Measurements from ENCODE around the gene MEF2A.
A peak's percentile ranks its signal among the peaks of the same experiment; 100 is the strongest.
"Not testable (repeated sequence)": the region's sequence is repeated elsewhere in the genome, so short reads cannot be mapped to it uniquely, and the experiment has no call there.

Gene MEF2A

DNA sequence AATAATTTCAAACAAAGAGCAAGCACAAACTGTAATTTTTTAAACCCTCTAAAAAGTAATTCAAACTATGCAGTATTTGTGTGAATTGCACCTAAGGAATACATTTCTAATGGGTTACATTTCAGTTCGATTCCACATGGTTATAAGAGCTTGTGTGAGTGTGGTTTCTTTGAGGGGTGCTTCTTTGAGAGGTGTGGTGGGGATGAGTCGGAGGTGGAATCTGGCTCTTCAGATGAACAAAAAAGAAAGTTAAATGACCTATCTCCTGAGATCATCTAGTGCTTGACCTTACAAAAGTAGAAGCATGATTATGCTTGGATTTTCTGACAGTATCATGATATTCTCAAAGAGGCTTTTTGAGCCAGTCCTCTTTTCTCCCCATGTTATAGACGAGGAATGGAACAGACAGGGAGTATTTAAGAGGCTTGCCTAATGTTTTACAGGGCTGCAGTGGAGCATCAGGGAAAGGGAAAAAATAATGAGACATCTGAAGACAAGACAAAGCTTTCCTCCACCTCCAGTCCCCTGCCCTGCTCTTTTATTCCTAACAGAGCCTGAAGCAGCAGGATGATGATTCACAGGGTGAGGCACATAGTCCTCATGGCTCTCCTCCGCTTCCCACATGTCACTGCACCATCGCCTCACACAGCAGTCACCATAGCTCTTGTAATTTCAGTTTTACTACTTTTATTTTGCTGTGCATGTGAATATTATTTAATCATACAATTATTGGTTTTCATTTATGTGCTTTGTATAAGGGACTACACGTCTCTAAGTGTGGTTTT lies 85.4 kb downstream of the MEF2A start:
- no peak for DNase-seq (ENCODE audit: low spot score)

GRCh38 chr15:99656205-99656604 lies 90.4 kb downstream of the MEF2A start:
- DNase-seq (ENCODE audit: low spot score), result no peak

DNA sequence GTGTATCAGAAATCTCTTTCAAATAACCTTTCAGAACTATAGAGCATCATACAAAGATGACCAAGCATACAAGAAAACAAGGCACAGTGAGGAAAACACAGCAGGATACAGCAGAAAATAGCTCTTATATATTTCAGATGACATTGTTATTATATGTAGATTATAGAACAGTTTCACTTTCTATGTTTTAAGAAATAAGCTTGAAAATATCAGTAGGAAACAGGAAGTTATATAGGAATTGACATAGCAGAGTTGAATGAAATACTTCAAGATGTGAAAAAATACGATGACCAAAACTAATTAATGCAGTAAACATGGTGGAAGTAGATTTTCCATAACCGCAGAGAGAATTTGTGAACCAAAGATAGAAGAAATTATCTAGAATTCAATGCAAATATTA lies 92.2 kb downstream of the MEF2A start:
- no peak for DNase-seq (ENCODE audit: low spot score)

GRCh38 chr15:99662903-99663302 lies 97.1 kb downstream of the MEF2A start:
- no peak for DNase-seq (ENCODE audit: low spot score)

DNA sequence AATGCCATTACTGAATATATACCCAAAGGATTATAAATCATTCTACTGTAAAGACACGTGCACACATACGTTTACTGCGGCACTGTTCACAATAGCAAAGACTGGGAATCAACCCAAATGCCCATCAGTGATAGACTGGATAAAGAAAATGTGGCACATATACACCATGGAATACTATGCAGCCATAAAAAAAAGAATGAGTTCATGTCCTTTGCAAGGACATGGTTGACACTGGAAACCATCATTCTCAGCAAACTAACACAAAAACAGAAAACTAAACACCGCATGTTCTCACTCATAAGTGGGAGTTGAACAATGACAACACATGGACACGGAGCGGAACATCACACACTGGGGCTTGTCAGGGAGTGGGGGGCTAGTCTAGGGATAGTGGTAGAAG lies 100.3 kb downstream of the MEF2A start:
- DNase-seq (ENCODE audit: low spot score), result not testable (repeated sequence)

DNA sequence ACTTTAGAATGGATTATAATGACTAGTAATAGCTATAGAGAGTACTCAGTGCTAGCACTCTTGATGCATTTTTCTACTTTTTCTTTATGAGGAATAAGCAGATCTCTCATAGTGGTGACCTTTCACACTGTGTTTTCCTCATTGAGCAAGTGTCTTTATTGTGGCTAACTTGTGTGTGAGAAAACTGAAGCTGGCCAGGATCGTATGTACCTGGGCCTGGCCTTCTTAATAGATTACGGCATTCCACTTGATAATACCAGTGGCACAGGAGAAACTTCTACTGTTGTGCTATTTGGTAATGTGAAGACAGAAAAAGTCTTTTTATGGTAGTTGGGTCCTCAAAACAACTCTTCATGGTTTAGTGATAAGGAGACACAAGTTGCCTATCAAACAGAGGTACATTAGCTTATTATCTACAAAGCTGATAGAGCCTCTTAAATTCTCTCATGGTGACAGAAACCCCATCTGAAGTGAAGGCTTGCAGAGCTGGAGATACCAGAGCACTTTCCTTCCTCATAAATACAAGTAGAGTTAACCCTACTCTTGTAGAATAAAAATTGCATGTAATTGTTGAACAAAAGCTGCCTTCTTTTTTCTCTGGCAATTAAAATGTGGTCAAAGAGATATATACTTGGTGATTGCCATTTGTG lies 102.9 kb downstream of the MEF2A start:
- DNase-seq (ENCODE audit: low spot score), result no peak

DNA sequence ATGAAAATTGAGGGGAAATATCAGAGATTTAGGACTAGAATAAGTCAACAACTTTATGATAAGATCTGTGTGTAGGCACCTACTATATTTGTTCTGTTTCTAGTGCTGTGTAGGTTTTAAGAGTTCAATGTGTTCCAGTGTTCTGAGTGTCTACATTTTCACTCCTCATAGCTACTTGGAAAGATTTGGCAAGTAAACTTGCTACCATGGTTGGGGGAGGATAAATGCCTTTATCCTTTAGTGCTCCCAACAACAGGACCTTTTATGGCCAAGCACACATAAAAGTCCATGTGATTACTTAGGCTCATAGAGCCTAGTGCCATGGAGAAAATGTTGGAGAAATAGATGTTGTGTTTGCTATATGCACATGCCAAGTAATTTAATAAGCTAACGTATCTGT lies 103.5 kb downstream of the MEF2A start:
- no peak for DNase-seq (ENCODE audit: low spot score)

GRCh38 chr15:99671926-99672635 lies 106.3 kb downstream of the MEF2A start:
- DNase-seq (ENCODE audit: low spot score), result no peak

GRCh38 chr15:99673111-99673510 lies 107.3 kb downstream of the MEF2A start:
- no peak for DNase-seq (ENCODE audit: low spot score)

DNA sequence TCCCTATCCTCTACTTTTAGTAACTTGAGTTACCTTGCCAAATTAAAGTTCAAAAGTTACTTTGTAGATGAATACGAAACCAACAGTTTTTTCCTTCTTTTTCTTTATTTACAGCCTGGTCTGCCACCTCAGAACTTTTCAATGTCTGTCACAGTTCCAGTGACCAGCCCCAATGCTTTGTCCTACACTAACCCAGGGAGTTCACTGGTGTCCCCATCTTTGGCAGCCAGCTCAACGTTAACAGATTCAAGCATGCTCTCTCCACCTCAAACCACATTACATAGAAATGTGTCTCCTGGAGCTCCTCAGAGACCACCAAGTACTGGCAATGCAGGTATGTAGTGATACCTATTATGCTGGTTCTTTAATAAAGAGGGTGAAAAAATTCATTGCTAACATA lies 108.5 kb downstream of the MEF2A start:
- no peak for DNase-seq (ENCODE audit: low spot score)

GRCh38 chr15:99677540-99678134 lies 111.9 kb downstream of the MEF2A start:
- DNase-seq (ENCODE audit: low spot score), result no peak

DNA sequence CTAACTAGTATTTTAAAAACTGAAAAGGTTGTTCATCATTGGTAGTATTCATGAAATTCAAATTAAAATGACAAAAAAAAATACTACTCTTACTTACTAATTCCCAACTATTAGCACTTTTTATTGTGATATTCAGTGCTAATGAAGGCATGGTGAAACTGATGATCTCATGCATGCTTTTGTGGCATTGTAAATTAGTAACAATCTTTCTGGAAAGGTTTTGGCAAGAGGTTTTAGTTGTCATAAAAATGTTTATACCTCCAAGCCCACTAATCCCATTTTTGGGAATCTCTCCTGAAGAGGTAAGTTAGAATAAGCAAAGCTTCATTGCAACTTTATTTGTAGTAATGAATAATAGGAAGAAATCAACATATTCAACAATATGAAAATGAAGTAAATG lies 114.5 kb downstream of the MEF2A start:
- DNase-seq (ENCODE audit: low spot score), result no peak

- DNase-seq (ENCODE audit: low spot score), result no peak
Measured at GRCh38 chr15:99681990-99682389, 116.2 kb downstream of the MEF2A start.

GRCh38 chr15:99682455-99682854 lies 116.7 kb downstream of the MEF2A start:
- DNase-seq (ENCODE audit: low spot score), result peak; percentile 74

DNA sequence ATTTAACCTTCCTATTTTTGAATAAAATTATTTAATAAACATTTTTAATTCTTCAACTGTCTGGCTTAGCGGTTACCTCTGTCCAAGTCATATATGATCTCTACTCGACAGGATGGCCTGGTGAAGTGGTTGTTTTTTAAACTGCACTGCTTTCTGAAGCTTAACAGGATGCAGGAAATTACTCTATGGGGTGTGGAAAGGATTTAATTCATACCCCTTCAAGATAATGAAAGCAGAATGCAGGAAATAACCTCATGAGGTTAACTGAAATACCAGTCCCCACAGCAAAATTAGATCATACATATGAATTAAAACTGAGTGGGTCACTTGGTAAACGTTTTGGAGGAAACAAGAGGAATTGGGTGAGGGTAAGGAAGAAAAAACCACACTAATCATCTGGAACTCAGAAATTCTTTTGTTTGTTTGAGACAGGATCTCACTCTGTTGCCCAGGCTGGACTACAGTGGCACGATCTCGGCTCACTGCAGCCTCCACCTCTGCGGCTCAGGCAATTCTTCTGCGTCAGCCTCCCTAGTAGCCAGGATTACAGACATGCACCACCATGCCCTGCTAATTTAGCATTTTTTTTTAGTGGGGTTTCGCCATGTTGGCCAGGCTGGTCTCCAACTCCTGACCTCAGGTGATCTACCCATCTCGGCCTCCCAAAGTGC lies 117.4 kb downstream of the MEF2A start:
- no peak for DNase-seq (ENCODE audit: low spot score)

DNA sequence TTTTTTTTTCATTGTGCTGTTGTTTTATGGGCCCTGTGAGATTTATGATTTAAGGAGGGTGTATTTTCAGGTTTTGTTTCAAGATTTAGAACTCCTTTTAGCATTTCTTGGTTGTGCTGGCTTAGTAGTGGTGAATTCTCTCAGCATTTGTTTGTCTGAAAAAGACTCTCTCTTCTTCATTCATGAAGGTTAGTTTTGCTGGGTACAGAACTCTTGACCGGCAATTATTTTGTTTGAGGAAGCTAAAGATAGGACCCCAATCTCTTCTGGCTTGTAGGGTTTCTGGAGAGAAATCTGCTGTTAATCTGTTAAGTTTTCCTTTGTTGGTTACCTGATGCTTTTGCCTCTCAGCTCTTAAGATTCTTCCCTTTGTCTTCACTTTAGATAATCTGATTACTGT lies 120.5 kb downstream of the MEF2A start:
- no peak for DNase-seq (ENCODE audit: low spot score)

DNA sequence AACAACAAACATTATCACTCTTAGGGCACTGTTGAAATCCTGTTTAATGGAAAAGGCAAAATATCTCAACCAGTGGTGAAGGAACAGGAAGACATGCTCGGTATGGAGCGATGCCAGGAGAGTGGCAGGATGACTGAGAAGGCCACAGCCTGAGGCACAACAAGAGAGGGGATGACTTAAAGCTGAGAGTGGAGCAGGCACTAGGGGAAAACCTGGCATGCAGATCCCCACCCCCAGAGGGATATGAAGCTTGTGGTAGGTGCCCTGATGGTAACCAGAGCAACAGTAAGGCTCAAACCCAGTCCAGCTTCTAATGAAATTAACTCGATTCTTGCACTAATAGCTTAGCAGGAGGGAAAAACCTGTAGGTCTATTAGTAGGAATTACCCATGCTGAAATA lies 127.0 kb downstream of the MEF2A start:
- DNase-seq (ENCODE audit: low spot score), result no peak

DNA sequence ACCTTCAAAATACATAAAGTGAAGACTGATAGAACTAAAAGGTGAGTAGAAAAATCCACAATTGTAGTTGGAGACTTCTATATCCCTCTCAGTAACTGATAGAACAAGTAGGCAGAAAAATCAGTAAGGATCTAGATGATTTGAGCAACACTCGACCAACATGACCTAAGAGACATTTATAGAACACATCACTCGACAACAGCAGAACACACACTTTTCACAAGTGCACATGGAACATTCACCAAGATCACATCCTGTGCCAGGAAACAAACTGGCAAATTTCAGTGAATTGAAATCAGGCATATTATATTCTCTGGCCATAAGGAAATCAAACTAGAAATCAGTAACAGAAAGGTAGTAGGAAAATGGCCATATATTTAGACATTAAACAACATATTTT lies 130.3 kb downstream of the MEF2A start:
- no peak for DNase-seq (ENCODE audit: low spot score)

DNA sequence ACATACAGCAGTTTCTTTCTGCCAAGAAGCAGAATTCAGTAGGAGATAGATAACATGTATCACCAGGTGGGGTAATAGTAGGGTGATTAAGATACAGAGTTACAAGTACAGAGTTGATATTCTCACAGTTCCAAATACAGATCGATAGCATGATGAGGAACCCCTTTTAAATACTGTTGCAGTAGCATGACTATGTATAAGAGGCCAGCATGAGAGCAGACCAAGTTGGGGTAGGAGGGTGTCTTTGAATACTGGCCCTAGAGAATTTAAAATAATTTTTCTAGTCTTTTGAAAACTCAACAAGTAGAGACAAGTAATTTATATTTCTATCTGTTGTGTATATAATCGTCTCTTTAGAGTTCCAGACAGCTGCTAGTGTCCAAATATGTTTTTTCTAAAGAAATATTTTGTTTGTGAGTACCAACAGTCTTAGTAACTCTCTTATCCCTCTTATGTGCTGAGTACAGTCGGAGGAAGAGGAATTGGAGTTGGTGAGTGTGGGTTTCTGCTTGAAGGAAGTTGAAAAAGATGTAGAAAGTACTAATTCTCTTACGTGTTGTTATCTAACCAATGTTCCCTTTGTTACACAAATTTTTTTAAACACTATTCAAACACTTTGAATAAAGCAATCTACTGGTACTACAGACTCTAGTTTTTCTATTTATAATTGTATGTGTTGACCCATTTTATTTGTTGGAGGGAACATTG lies 137.3 kb downstream of the MEF2A start:
- no peak for DNase-seq (ENCODE audit: low spot score)

- peak; percentile 50 for DNase-seq (ENCODE audit: low spot score)
Measured at GRCh38 chr15:99703603-99704443, 138.0 kb downstream of the MEF2A start.

- peak; percentile 92 for DNase-seq (ENCODE audit: low spot score)
Measured at GRCh38 chr15:99704444-99704838, 138.7 kb downstream of the MEF2A start.
